PC-3 (cell line): ENCODE data around the gene PIGK. TPM values are rescaled to one million over a fixed set of nuclear protein-coding genes. Genes with fewer than 3 reads are reported as not detected.

Source experiments
- ATAC-seq: fragments of 200-7000 bp; cut with Tn5 transposase; 2 replicates; pipeline ENCODE4 v1.9.1; 2020; ENCODE audit warnings: mild to moderate bottlenecking, moderate library complexity
- BruUV-seq: library from RNA; stranded (reverse); fragments of 400-500 nt; replicated peaks from 2 replicates; lab custom pipeline; 2021; lab: Mats Ljungman, UMichigan
- CTCF ChIA-PET: fragments of 300-600 bp; sonication (Branson Sonifier 250); formaldehyde crosslinking; loops from one replicate; lab custom pipeline; 2022; ENCODE audit warnings: antibody characterized with exemption; lab: Charles Lee
- POLR2A ChIA-PET: fragments of 300-600 bp; sonication (Branson Sonifier 250); formaldehyde crosslinking; loops from one replicate; lab custom pipeline; 2022; ENCODE audit warnings: antibody characterized with exemption; ENCODE audit not compliant: unreplicated experiment; lab: Charles Lee
- DNase-seq: peaks from one replicate; pipeline ENCODE4 v3.0.0-alpha.2; 2015
- H2AFZ ChIP-seq: fragments of 300-600 bp; sonication (generic); 2 replicates; pipeline ENCODE4 v1.6.0; 2016; ENCODE audit warnings: antibody characterized with exemption, low read length
- H3F3A ChIP-seq: fragments of 300-600 bp; sonication (generic); one replicate; pipeline ENCODE4 v1.6.0; 2017; ENCODE audit warnings: antibody characterized with exemption, low read length, control low read depth, mild to moderate bottlenecking; ENCODE audit not compliant: unreplicated experiment
- H3K27ac ChIP-seq: fragments of 300-600 bp; sonication (generic); 2 replicates; pipeline ENCODE4 v1.5.1; 2016; ENCODE audit warnings: mild to moderate bottlenecking, low read length
- H3K27me3 ChIP-seq: fragments of 300-600 bp; sonication (generic); 2 replicates; pipeline ENCODE4 v1.6.1; 2016; ENCODE audit warnings: low read length, mixed read lengths
- H3K36me3 ChIP-seq: fragments of 300-600 bp; sonication (generic); 2 replicates; pipeline ENCODE4 v1.6.1; 2016; ENCODE audit warnings: low read depth, mixed run types, low read length, mixed read lengths
- H3K4me1 ChIP-seq: fragments of 300-600 bp; sonication (generic); 2 replicates; pipeline ENCODE4 v1.5.1; 2016; ENCODE audit warnings: low read length; ENCODE audit not compliant: insufficient read depth
- H3K4me2 ChIP-seq: fragments of 300-600 bp; sonication (generic); 2 replicates; pipeline ENCODE4 v1.6.0; 2016; ENCODE audit warnings: low read length
- H3K4me3 ChIP-seq: fragments of 300-600 bp; sonication (generic); 2 replicates; pipeline ENCODE4 v1.5.1; 2016; ENCODE audit warnings: mild to moderate bottlenecking, low read length, mixed read lengths
- H3K79me2 ChIP-seq: fragments of 300-600 bp; sonication (generic); 2 replicates; pipeline ENCODE4 v1.6.1; 2017; ENCODE audit warnings: low read length, mixed read lengths
- H3K9ac ChIP-seq: fragments of 300-600 bp; sonication (generic); 2 replicates; pipeline ENCODE4 v1.6.0; 2016; ENCODE audit warnings: mild to moderate bottlenecking, low read length
- H3K9me2 ChIP-seq: fragments of 300-600 bp; sonication (generic); replicated peaks from 2 replicates; pipeline ENCODE4 v1.6.1; 2016; ENCODE audit warnings: mixed run types, low read length, mixed read lengths
- H3K9me3 ChIP-seq: fragments of 300-600 bp; sonication (generic); 2 replicates; pipeline ENCODE4 v1.6.1; 2016; ENCODE audit warnings: low read length, mixed read lengths
- H4K20me1 ChIP-seq: fragments of 300-600 bp; sonication (generic); 2 replicates; pipeline ENCODE4 v1.6.1; 2016; ENCODE audit warnings: low read length, mixed read lengths
- EZH2 ChIP-seq: fragments of 300-600 bp; sonication (generic); IDR thresholded peaks from one replicate; pipeline ENCODE4 v1.6.1; 2017; ENCODE audit warnings: antibody characterized with exemption, mild to moderate bottlenecking, low read length; ENCODE audit not compliant: unreplicated experiment
- EZH2phosphoT487 ChIP-seq: fragments of 300-600 bp; sonication (generic); IDR thresholded peaks from 2 replicates; pipeline ENCODE4 v1.6.1; 2018; ENCODE audit warnings: mild to moderate bottlenecking, antibody characterized with exemption, low read length, borderline replicate concordance
- intact Hi-C: fragments of 100-400 bp; cut with micrococcal nuclease; formaldehyde crosslinking; loops from 2 replicates; pipeline ENCODE4 v1.9.0; 2023
- total RNA-seq: library from RNA; depleted of rRNA; stranded (reverse); fragments of >200 nt; gene quantifications from 2 replicates; pipeline ENCODE4 v1.2.3, GENCODE V29; 2014
- TF ChIP-seq, protein P1 (sequence below): fragments of 300-600 bp; sonication (generic); conservative IDR thresholded peaks from 2 replicates; pipeline ENCODE4 v1.5.1; 2017; ENCODE audit warnings: antibody characterized with exemption, low read depth, mild to moderate bottlenecking, low read length

PIGK gene
- total RNA-seq, 1 experiment from 2014 or later = 24.8 TPM

DNA sequence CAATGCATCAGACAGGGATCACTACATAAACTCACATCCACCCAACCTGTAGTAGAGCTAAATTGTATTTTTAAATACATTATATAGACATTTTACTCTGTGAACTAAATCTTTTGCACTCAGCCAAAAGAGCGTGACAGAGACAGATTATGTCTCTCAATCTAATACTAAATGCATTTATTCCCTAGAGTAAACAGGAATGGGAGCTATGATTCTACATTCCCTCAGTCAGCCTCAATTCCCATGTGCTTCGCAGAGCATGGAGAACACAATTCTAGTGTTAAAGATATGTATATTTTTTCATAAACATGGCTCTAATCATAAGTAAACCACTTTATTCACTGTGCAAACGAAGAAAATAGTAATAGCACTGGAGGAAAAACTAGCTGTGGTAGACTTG is 16.5 kb downstream of the PIGK start:
- H3K4me1 ChIP-seq = no peaks in the 10 kb centered on the region
- no TSS peak for BruUV-seq

DNA sequence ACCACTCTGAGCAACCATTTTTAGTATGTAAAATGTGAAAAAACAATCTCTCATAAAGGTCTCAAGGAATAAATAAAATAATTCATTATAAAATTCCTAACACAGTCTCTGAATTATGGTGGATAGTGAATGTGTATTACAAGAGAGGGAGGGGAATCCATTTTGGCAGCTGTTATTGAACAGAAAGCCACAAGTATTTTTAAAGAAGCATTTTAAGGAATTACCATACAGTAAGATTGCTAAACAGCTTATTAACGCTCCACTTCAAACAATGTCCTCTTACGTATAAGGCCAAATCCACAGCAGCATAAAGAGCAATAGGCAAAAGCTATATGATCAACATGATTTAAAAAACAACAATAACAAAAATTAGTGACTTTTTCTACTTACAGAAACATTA is 18.4 kb downstream of the PIGK start:
- Histone ChIP-seq H3K9me2 (no peaks in the 10 kb centered on the region), H3K4me2 (no peak overlapping the region), H3F3A (no peaks in the 10 kb centered on the region), H3K36me3 (peaks cover 17% of the 10 kb centered on the region), H3K27me3 (no peaks in the 10 kb centered on the region), H3K4me3 (no peak overlapping the region), H3K79me2 (no peaks in the 10 kb centered on the region), H2AFZ (no peak overlapping the region), H3K27ac (no peak overlapping the region), H3K9me3 (no peaks in the 10 kb centered on the region), H4K20me1 (no peaks in the 10 kb centered on the region), H3K4me1 (no peaks in the 10 kb centered on the region), H3K9ac (no peak overlapping the region)
- TF ChIP-seq EZH2 (no peak), EZH2phosphoT487 (no peak)
- TF ChIP-seq, protein P1, sequence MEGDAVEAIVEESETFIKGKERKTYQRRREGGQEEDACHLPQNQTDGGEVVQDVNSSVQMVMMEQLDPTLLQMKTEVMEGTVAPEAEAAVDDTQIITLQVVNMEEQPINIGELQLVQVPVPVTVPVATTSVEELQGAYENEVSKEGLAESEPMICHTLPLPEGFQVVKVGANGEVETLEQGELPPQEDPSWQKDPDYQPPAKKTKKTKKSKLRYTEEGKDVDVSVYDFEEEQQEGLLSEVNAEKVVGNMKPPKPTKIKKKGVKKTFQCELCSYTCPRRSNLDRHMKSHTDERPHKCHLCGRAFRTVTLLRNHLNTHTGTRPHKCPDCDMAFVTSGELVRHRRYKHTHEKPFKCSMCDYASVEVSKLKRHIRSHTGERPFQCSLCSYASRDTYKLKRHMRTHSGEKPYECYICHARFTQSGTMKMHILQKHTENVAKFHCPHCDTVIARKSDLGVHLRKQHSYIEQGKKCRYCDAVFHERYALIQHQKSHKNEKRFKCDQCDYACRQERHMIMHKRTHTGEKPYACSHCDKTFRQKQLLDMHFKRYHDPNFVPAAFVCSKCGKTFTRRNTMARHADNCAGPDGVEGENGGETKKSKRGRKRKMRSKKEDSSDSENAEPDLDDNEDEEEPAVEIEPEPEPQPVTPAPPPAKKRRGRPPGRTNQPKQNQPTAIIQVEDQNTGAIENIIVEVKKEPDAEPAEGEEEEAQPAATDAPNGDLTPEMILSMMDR = no peak
- no peak for ATAC-seq
- no peak for DNase-seq
- CTCF ChIA-PET = no interaction called here
- intact Hi-C loops = no loop called here
- BruUV-seq = no TSS peak
- POLR2A ChIA-PET = no interaction called here

More for the DNA sequence above, 16.5 kb downstream of the PIGK start:
- no peaks in the 10 kb centered on the region for H3K79me2 ChIP-seq
- CTCF ChIA-PET = no interaction called here
- H4K20me1 ChIP-seq = no peaks in the 10 kb centered on the region
- POLR2A ChIA-PET = no interaction called here
- H3K4me2 ChIP-seq = no peak overlapping the region
- no peak overlapping the region for H3K4me3 ChIP-seq
- intact Hi-C loops = no loop called here
- H3K27me3 ChIP-seq = no peaks in the 10 kb centered on the region
- no peak overlapping the region for H3K9ac ChIP-seq
- H3K36me3 ChIP-seq = peaks cover 14% of the 10 kb centered on the region
- H3K27ac ChIP-seq = no peak overlapping the region
- H3K9me3 ChIP-seq = no peaks in the 10 kb centered on the region
- TF ChIP-seq EZH2phosphoT487 (no peak), EZH2 (no peak)
- TF ChIP-seq, protein P1 = no peak
- no peak for DNase-seq
- H2AFZ ChIP-seq = no peak overlapping the region
- no peaks in the 10 kb centered on the region for H3F3A ChIP-seq
- H3K9me2 ChIP-seq = no peaks in the 10 kb centered on the region
- no peak for ATAC-seq

DNA sequence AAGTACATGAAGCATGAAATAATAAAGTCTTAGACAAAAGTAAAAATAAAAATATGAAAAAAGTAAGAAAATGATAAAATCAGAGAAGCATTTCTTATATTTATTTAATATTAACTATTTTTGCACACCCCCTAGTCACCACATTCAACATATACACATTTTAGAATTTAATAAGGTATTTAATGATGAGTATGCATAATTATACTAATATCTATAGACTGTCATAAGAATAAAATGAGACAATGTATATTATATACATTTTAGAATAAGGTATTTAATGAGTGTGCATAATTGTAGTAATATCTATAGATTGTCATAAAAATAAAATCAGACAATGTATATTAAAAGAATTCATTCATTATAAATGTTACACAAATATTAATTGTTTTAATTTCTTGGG is 18.9 kb downstream of the PIGK start:
- Histone ChIP-seq H3K9me2 (no peaks in the 10 kb centered on the region), H3K4me3 (no peak overlapping the region), H3F3A (no peaks in the 10 kb centered on the region), H3K36me3 (peaks cover 12% of the 10 kb centered on the region), H3K4me2 (no peak overlapping the region), H2AFZ (no peak overlapping the region), H4K20me1 (no peaks in the 10 kb centered on the region), H3K9ac (no peak overlapping the region), H3K9me3 (no peaks in the 10 kb centered on the region), H3K27me3 (no peaks in the 10 kb centered on the region), H3K27ac (no peak overlapping the region), H3K79me2 (no peaks in the 10 kb centered on the region), H3K4me1 (no peaks in the 10 kb centered on the region)
- intact Hi-C loops = no loop called here
- BruUV-seq = no TSS peak
- TF ChIP-seq EZH2phosphoT487 (no peak), EZH2 (no peak)
- TF ChIP-seq, protein P1 = no peak
- ChIA-PET CTCF (no interaction called here), POLR2A (no interaction called here)
- ATAC-seq (no peak), DNase-seq (no peak)
